AG08395 (cell line): ENCODE results near the gene TCF7L2.
A peak's percentile ranks its signal among the peaks of the same experiment; 100 is the strongest.
"Not testable (repeated sequence)": the region's sequence is repeated elsewhere in the genome, so short reads cannot be mapped to it uniquely, and the experiment has no call there.

Experiments
- DNase-seq: peaks from one replicate; pipeline ENCODE4 v3.0.0; 2012; ENCODE audit warnings: mixed read lengths, low spot score

The TCF7L2 gene

DNA sequence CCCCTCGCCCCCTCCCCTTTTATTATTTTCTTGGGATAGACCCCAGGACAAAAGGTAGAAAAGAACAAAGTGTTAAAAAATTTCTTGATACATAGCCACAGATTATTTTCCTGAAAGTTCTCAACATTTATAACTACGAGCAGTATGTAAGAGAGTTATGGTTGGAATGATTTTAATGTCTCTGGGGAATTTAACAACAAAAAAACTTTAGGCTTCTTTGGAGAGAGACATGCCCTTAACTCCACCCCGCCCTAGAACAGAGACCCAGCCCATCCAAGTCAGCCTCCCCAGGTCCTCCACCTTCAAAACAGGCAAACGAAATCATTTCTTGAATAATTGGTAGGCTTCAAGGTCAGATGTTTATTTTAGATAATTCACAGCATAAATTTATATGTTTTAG is 97.1 kb downstream of the TCF7L2 start:
- no peak for DNase-seq

DNA sequence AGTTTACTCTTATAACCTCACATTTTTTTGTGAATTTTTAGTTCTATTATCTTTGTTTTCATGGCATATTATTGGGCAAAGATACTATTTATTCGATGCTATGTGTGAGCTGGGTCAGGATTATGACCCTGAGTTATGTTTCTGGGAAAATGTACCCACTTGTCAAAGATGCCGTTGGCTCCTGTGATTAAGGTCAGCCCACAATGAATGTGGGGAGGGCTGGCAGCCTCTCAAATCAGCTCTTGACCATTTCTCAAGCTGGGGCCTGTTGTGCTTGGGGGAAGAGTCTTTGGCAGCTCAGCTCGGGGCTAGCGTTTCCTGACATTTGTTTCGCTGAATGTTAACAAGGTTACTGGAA is 97.5 kb downstream of the TCF7L2 start:
- no peak for DNase-seq

DNA sequence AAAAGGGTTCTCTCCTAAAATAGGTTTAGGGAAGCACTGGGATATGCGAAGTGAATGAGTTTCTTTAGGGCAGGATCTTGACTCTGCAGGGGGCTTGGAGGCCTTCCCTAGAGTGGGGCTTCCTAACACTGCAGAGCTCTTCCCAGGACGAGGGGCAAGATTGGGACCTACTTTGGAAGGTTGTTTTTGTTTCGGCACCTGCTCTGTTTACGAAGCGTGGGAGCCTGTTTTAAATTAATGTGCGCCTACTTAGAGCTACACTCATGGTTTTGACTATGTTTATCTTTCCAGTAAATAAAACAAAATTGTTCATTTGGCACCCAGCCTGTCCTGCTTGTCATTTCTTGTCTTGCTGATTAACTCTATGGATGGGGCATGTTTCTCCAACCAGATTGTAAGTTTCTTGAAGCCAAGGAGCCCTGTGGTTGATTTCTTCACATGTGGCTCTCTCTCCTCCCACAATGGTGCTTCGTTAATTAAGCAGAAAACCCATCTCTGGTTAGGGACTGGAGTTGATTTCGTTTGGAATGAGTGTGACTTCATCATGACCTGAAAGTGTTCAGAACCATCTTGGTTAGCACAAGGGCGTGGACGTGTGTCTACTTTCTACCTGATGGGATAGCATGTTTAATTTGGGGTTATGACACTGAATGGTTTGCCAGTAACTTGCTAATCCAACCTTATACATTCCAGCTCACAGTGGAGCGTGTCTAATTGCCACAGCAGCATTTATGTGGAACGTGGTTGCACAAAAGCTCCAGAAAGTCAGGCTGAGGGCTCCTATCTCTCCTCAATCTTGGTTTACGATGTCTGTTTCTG is 98.1 kb downstream of the TCF7L2 start:
- DNase-seq, result no peak

DNA sequence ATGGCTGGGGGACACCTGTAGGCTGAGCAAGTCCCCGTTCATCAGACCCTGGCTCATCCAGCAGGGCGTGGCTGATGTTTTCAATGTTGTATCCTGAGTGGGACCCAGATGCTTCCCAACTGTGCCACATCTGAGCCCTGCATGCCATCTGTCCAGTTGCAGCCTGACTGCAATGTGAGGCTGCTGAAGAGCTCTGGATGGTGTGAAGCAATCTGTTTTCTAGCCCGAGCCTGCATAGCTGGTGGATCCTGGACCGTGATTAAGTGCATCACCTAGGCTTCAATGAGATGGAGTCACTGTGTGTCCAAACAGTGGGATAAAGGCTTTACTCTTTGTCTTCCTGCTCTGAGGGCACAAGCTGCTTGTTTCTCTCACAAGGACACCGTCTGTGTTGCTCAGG is 99.8 kb downstream of the TCF7L2 start:
- DNase-seq, result no peak

DNA sequence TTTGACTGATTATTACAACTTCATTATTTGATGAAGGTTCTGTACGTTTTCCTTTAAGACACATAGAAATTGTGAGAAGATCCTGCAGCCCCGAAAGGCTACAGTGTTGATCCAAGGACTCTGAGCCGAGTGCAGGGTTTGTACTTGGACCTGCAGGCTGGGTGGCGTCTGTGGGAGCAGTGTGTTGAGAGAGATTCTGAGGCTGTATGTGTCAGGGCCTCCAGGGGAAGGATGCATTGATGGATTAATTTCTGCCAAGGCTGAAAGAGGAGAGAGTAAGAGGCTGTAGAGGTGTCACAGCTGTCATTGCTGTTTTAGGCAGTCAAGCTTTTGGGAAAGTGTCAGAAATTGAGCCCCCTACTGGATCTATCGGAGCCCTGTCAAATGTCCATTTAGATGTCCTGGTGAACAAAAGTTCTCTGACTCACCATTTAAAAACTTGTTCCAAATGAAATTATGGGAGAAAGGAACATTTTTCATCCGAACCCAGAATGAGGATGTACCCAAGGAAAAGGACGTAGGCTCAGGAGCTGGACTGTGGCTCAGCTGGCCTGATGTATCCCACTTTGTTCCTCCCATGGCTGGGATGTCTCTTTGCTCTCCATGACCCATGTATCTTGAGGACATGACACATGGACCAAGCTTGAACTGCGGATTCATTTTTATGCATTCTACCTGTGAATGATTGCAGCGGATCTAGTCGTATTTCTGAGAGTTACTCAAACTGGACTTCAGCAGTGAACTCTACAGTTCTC is 102.2 kb downstream of the TCF7L2 start:
- no peak for DNase-seq

DNA sequence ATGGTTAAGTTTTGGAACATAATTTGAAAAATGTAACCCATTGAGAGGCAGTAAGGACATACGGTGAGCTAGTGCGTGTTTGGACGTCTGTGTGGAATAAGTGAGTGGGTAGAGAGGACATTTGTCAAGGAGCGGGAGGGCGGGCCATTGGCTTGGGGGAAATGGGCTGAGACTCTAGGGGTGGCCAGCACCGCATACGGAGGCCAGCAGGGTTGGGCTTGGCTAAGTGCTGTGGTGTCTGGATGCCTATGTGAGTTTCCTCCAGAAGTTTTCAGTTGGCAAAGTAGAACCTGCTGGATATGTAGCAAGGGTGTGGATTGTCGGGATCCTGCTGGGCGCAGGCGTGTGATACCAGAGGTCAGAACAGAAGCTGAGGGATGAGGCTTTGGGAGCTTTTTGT is 103.0 kb downstream of the TCF7L2 start:
- DNase-seq, result peak; percentile 43

DNA sequence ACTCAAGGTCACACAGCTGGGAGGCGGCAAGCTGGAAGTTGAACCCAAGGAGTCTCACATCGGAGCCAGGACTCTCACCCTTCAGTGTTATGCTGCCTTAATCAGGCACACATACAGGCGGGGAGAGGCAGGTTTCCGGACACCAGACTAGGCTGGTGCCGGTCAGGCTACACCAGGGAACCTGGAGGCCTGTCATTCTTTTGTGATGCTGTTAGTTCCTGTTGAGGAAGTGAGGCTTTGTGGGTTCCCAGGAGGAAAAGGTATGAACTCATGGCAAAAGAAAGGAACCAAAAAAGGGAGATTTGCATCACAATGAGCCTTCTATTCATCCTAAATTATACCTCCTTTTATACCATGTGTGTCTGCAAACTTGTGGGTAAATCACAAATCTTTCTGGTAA is 103.8 kb downstream of the TCF7L2 start:
- DNase-seq, result no peak

DNA sequence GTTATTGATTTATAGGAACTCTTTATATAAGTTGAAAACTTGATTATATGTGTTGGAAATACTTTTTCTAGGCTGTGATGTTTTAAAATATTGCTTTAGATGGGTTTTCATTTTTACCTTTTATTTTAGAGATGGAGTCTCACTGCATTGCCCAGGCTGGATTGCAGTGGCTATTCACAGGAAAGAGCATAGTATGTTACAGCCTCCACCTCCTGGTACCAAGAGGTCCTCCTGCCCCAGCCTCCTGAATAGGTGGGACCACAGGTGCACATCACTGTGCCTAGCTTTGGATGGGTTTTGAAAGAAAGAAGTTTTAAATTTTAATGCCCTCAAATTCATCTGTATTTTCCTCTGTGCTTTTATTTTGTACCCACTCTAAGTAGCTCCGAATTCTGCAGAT is 105.4 kb downstream of the TCF7L2 start:
- DNase-seq, result no peak

DNA sequence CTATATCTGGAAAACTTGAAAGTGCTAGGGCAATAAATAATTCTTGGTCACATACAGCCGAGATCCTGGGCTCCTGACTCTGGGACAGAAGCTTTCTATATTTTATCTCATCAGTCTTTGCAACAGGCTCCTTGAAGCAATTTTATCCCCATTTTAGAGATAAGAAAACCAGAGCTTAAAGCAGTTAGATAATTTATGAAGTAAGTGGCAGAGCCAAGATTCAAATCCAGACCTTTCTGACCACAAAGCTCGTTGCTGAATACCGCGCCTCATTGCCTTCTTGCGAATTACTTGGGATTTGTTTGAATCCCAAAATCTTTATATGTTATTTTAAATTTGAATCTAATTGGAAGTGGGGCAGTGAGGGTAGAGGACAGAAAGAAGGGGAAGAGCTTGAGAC is 106.0 kb downstream of the TCF7L2 start:
- no peak for DNase-seq

DNA sequence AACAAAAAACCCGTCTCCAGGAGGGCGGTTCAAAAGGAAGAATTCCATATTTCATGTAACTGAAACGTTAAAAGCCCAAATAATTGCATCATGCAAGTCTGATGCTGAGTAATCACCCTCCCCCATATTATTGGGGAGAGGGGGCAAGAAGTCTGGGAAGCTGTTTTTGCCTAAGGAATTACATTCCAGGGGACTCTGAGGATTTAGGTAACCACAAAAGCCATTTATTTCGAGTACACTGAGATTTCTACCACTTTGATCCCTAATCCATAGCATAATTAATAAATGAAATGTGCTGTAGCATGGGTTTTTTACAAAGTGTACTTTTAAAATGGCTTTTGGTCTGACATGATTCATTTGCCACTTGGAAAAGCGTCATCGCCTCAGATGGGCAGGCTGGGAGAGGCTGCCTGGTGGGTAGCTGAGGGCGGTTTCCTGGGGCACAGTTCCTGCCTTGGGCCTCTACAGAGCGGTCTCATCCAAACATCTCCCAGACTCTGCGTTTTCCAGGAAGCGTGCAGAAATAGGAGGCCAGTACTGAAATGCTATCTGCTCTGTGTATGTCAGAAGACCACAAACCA is 106.5 kb downstream of the TCF7L2 start:
- no peak for DNase-seq

DNA sequence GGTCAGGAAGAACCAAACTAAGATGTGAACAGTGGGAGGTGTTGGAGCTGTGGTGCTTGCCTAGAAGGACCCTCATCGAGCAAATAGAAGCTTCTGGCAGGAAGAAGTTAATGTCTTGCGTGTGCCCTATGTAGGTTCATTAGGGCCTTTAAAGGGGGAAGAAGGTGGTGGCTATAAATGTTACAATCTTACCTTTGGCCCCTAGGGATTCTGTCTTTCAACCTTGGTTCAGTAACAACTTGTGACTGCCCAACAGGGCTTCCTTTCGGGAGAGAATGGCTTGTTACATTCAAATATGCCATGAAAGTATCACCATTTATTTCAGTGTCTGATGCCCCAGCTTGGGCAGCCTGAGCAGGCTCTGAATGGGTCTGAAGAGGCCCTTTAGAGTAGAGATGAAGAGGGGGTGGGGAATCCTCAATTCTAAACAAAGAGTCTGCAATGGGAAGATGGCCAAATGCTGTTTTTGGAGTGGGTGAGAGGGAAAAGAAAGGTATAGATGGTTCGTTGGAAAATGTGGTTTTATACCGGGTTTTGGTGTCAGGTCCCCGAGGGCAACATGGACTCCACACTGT is 108.0 kb downstream of the TCF7L2 start:
- DNase-seq, result no peak

DNA sequence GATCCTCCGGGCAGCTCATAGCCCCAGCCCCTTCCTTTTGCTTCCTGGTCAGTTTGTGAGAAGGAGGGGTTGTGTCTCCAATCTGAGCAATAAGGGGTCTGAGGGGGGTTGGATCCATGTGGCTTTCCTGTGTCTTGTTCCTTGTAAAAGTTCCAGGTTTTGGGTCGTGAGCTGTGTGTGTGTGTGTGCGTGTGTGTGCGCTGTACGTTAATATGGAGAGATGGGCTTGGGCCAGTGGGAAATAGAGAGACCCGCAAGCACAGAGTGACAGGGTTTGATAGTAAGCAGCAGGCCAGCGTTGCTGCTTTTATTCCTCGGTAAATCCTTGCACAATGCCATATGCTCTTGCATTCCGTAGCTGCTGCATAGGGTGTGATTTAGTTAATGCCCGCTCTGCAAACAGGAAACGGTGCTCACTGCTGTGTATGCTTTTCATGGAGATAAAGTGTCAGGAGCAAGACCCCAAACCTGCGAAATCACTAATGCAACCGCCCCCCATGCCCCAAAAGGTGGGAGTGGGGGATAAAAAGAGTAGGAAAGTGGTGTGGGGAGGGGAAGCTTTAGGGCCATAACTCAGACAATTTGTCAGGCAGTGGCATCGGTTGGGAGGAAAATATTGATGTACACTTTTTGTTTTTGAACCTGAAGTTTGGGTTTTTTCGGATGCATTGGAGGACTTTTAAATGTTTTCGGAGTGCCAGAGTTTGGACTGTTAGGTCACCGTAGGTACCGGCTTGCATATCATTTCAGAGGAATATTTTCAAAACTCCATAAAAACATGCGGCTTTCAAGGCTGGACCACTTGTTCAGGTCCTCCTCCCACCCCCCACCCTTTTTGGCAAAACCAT is 108.7 kb downstream of the TCF7L2 start:
- DNase-seq, result peak; percentile 64

DNA sequence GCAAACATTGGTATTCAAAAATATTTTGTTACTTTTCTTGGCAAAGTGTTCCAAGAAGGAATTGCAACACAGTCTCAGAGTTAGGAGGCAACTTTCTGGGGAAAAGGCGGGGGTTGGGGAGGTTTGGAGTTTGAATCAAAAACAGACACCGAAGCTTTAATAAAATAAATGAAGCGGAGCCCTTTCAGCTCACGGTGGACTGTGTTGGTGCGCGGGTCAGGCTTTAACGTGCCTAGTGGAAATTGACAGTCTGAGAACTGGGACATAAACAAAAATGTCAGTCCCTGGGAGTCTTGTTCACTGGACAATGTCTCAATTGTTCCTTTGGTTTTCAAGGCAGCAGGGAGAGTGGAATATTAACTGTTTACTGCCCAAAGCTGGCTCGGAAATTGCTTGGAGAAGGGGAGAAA is 109.3 kb downstream of the TCF7L2 start:
- DNase-seq, result peak; percentile 68

DNA sequence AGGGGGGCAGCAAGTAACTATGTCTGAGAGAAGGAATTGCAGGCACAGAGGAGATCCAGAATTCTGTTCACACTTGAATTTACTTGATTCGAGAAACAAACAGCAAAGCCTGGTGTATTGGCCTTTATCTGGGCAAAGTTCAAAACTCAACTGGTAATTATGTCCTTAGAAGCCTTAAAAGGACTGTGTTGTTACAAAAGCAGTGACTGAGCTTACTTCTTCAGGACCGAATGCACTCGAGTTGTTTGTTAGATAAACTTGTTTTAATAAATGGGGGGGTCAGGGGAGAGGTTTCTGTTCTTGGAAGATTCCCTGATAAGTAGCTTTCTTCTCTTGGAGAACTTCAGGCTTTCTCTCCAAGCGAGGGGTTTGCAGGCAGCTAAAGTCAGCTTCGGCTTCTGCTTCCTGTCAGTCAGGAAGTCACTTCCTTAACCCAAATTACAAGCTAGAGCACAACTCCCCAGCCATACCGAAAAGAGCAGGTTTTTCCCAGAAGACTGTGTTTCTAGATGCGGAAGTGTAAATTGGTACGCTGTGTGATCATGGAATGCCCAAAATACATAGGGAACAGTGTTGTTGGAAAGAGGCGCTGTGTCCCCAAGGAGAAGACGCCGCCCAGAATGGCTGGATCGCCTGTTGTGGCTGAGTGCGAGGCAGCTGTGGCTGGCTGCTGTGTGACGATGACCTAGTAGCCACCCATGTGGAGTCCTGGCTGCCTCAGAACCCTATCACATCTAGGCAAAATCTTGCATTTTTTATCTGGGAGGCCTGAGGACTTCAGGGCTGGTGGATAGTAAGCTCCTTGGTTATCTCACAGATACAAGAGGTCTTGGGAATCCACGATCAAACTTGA is 110.4 kb downstream of the TCF7L2 start:
- no peak for DNase-seq

DNA sequence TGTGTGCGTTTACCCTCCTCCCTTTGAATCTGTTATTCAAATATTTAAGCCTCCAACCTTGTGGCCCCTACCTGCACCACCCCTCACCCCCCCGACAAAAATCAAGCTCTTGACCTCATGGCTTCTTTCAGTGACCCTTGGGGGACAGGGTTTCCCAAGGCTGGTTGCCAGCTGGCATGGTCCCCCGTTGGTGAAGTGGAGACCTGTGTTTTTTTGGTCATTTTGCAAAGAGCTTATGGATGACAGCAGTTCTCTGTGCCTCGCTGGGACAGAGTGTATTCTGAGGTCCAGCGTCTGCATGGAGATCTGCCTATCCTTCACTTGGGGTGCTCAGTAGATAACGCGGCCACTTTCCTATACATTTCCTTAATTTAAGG is 111.0 kb downstream of the TCF7L2 start:
- no peak for DNase-seq

DNA sequence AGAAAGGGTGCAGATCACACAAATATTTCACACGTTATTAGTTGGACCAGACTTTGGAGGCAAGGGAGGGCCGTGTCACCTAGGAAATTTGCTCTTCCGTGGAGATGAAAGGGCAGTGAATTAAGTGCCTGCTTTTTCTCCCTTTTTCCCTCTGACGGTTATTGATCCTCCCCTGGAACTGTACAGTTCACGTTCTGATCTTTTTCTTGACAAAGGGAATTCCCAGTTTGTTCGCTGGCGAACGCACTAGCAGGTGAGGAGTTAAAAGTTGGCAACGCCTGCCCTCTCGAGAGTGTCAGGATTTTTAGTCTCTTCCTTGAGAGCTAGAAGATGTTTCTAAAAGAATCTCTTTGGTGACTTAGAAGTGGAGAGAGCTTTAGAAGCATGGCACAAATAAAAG is 111.5 kb downstream of the TCF7L2 start:
- no peak for DNase-seq

DNA sequence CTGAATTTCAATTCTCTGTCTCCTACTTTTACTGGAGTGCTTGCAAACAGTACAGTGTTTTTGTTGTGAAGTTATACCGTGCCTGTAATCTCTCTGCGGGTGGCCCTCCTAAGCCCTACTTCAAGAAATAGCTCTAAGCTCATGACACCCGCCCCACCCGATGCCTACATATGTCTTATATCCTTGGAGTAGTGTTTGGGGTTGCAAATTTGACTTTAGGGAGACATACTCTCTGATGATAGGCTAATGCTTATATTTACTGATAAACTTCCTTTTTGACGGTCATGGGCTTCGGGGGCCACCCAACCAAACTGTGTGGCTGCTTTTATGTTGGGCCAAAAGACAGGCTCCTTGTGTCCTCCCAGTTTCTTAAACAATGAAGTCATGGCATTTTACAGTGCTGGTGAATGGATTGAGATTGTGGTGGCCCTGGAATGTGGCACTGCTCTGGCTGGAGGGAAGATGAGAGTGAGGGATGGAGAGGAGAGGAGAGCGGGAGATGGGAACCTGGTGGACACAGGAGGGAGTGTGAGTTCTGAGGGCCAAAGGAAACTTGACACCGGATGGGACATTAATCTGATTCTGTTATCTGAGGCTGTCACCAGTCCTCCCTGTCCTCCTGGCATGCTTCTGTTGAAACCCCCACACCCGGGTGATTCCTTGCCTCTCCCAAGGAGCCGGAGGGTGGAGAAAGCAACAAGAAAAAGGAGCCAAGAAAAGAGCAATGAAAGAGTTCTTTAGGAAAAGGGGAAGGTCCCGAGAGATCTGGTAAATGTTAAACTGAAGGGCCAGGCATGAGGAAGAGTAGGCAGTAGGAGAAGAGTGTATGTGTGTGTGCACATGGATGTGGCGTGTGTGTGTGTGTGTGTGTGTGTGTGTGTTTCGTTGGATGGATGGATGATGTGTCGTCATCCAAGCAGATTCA is 113.3 kb downstream of the TCF7L2 start:
- no peak for DNase-seq

DNA sequence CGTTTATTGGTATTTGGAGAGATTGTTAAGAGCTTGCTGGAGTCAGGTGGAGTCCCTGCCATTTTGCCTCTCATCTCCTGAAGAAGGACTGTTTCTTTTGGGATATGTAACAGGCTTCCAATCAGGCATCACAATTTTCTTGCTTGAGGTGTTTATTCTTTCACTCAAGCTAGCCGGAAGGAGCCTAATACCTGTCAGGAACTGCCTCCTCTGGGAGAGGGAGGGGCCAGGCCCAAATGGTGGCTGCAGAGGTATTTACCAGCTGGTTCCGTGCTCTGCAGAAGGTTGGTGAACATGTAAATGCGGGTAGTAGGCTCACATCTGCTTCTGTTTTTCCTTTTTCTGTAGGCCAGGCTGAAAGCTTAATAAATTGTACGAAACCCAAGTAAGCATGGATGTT is 114.0 kb downstream of the TCF7L2 start:
- DNase-seq, result no peak

DNA sequence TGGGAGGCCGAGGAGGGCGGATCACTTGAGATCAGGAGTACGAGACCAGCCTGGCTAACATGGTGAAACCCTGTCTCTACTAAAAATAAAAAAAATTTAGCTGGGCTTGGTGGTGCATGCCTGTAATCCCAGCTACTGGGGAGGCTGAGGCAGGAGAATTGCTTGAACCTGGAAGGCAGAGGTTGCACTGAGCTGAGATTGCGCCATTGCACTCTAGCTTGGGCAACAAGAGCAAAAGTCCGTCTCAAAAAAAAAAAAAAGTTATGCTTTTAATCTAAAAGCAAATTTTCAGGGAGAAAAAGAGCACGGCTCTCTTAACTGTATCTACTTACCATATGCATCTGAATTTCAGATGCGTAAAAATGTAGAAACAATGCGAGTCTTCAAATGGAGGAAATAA is 116.1 kb downstream of the TCF7L2 start:
- DNase-seq, result not testable (repeated sequence)
